Activated naive CD8-positive, alpha-beta T cell treated with anti-CD3 and anti-CD28 coated beads, Interleukin-2, amount 50 U/mL, for 24 hours (primary cell): ENCODE measurements around the gene NIM1K.

Experiments
- ATAC-seq: fragments of 150-1000 bp; cut with Tn5 transposase; one replicate; pipeline ENCODE4 v1.10.0; 2021
- DNase-seq: peaks from one replicate; pipeline ENCODE4 v3.0.0; 2021
- H3K27ac Mint-ChIP-seq: one replicate; pipeline ENCODE4 v1.8.0; 2021; ENCODE audit warnings: mild to moderate bottlenecking, mixed read lengths
- H3K27me3 Mint-ChIP-seq: one replicate; pipeline ENCODE4 v1.8.0; 2021; ENCODE audit warnings: mixed read lengths
- H3K36me3 Mint-ChIP-seq: one replicate; pipeline ENCODE4 v1.8.0; 2021; ENCODE audit warnings: low read depth, mixed read lengths
- H3K4me1 Mint-ChIP-seq: one replicate; pipeline ENCODE4 v1.8.0; 2021; ENCODE audit warnings: mixed read lengths
- H3K4me3 Mint-ChIP-seq: one replicate; pipeline ENCODE4 v1.8.0; 2021; ENCODE audit warnings: mild to moderate bottlenecking, moderate library complexity, mixed read lengths
- H3K9me3 Mint-ChIP-seq: one replicate; pipeline ENCODE4 v1.8.0; 2021; ENCODE audit warnings: mixed read lengths

The NIM1K gene

DNA sequence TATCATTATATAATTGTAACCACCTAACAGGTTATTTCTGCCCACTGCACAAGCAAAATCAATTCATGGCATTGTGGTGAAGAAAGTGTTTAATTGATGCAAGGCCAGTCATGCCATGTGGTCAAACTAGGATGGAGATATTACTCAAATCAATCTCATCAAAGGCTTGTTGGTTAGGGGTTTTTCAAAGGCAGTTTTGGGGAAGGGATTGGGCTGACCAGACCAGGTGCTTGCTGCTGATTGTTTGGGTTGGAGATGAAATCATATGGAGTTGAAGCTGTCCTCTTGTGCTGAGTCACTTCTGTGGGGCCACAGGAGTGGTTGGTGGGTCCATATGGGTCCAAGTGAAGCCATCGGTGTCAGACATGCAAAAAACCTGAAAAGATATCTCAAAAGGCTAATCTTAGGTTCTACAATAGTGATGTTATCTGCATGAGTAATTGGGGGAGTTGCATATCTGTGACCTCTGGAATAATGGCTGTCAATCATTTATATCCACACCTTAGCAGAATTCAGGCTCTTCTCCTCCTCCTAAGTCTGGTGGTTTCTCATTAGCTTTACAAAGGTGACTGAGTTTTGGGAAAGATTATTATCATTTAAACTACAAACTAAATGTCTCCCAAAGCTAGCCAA is 76.3 kb downstream of the NIM1K start:
- Mint-ChIP-seq H3K4me3 (no peak overlapping the region), H3K9me3 (peaks cover 11% of the 10 kb centered on the region), H3K27ac (no peak overlapping the region), H3K27me3 (peaks cover 35% of the 10 kb centered on the region), H3K4me1 (no peaks in the 10 kb centered on the region), H3K36me3 (no peaks in the 10 kb centered on the region)
- DNase-seq (no peak), ATAC-seq (no peak)

DNA sequence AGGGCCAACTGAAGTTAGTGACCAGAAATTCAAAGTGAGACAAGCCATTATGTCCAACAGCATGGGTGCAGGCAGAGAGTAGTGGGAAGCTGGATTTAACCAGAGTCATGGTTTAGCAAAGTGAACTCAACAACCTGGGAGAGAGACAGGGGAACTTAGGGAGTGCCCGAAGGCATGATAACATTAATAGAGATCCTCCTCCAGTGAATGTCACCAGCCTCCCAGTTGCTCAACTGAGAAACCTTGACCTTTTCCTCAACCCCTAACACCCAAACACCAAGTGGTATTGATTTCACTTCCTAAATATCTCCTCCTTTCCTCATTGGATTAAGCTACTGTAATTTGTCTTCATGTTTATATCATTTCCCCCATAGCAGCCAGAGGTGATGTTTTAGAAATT is 78.6 kb downstream of the NIM1K start:
- ATAC-seq (no peak), DNase-seq (no peak)
- peaks cover 11% of the 10 kb centered on the region for H3K9me3 Mint-ChIP-seq
- peaks cover 20% of the 10 kb centered on the region for H3K27me3 Mint-ChIP-seq
- H3K27ac Mint-ChIP-seq, result no peak overlapping the region
- H3K36me3 Mint-ChIP-seq, result no peaks in the 10 kb centered on the region
- H3K4me3 Mint-ChIP-seq, result no peak overlapping the region
- H3K4me1 Mint-ChIP-seq, result no peaks in the 10 kb centered on the region

DNA sequence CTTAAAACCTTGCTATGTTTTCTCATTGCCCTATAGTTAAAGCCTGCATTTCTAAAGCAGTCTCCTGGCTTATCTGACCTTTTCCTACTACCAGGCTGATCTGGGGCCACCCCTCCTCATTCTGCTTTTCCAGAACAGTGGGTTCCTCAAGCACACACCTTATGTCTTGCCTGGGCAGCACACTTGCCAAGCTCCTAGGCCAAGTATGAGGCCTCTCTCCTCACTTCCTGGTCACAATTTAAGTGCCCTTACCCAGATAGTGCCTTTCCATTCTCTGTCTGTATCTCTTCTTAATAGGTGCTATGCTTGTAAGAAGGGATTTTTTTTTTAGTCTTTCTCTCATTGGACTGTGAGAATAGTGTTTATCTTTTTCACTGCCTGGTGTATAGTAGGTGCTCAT is 81.5 kb downstream of the NIM1K start:
- H3K4me1 Mint-ChIP-seq, result no peaks in the 10 kb centered on the region
- H3K9me3 Mint-ChIP-seq, result no peaks in the 10 kb centered on the region
- no peak overlapping the region for H3K4me3 Mint-ChIP-seq
- DNase-seq (no peak), ATAC-seq (no peak)
- H3K27me3 Mint-ChIP-seq, result peaks cover 7% of the 10 kb centered on the region
- no peaks in the 10 kb centered on the region for H3K36me3 Mint-ChIP-seq
- no peak overlapping the region for H3K27ac Mint-ChIP-seq

GRCh38 chr5:43274435-43275114 is 82.5 kb downstream of the NIM1K start:
- Mint-ChIP-seq H3K27me3 (peaks cover 7% of the 10 kb centered on the region), H3K4me3 (no peak overlapping the region), H3K9me3 (no peaks in the 10 kb centered on the region), H3K36me3 (no peaks in the 10 kb centered on the region), H3K4me1 (no peaks in the 10 kb centered on the region), H3K27ac (no peak overlapping the region)
- ATAC-seq, result no peak
- no peak for DNase-seq

GRCh38 chr5:43275391-43275790 is 83.4 kb downstream of the NIM1K start:
- Mint-ChIP-seq H3K4me3 (no peak overlapping the region), H3K4me1 (no peaks in the 10 kb centered on the region), H3K9me3 (no peaks in the 10 kb centered on the region), H3K27me3 (peaks cover 7% of the 10 kb centered on the region), H3K27ac (no peak overlapping the region), H3K36me3 (peaks cover 4% of the 10 kb centered on the region)
- ATAC-seq (no peak), DNase-seq (no peak)

DNA sequence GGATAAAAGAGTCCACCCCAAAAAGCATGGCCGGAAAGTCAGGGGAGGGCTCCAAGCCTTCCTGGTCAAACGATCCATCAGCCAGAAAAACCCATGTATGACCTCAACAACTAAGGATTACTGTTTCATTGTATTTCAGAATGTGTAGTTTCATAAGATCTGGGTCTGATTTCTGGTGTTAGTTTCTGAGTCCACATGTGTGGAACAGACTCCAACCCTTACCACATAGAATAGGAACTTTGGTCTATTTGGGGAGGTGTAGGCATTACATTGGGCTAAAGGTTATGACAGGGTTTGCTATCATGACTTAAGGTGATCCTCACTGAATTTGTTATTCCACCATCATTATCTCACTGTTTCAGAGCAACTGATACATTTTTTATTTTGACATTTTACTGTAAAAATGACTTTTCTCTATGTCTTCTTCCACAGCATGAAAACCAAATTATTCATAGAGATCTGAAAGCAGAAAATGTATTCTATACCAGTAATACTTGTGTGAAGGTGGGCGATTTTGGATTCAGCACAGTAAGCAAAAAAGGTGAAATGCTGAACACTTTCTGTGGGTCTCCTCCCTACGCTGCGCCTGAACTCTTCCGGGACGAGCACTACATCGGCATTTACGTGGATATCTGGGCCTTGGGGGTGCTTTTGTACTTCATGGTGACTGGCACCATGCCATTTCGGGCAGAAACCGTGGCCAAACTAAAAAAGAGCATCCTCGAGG is 87.7 kb downstream of the NIM1K start:
- Mint-ChIP-seq H3K36me3 (peaks cover 6% of the 10 kb centered on the region), H3K4me3 (no peak overlapping the region), H3K9me3 (no peaks in the 10 kb centered on the region), H3K27me3 (no peaks in the 10 kb centered on the region), H3K4me1 (peaks cover 4% of the 10 kb centered on the region), H3K27ac (no peak overlapping the region)
- no peak for DNase-seq
- ATAC-seq, result no peak

DNA sequence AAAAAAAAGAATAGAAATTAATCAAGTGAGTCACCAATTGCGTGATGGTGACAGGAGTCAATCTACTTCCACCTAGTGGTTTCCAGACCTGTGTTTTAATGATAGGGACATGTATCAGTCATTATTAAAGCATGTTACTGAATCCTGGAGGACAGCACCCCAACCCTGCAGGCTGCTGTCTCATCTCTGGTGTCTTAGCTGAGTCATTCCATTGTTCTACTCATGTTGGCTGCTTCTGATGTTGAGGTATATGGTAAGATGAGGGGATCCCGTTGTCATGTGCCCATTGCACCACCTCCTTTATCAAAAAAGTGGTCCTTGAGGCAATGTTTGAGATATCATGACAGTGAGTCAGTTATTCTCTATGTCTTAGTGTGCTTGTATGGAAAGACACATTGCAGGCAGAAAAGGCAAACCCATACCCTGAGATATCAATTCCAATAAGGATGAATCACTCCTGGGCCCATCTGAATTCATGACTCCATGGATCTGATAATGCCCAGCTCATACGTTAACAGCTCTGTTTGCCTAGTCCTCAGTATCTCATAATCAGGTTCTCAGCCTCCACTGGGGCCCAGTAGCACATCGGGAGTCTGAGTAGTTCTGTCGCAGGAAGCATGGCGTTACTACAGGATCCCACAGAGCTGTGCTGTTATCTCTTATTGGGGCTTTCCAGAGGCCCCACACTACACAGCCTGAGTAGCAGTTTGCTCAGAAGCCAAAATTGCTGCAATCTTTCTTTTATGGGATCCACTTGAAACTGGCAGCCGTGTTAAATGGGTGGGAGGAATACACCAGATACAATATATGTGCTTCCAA is 90.0 kb downstream of the NIM1K start:
- Mint-ChIP-seq H3K4me3 (no peak overlapping the region), H3K9me3 (no peaks in the 10 kb centered on the region), H3K36me3 (peaks cover 14% of the 10 kb centered on the region), H3K4me1 (peaks cover 4% of the 10 kb centered on the region), H3K27ac (no peak overlapping the region), H3K27me3 (no peaks in the 10 kb centered on the region)
- DNase-seq, result no peak
- peak; percentile 65 for ATAC-seq

GRCh38 chr5:43286623-43287022 is 94.6 kb downstream of the NIM1K start:
- peak overlapping the region; percentile 11 for H3K27ac Mint-ChIP-seq
- no peak overlapping the region for H3K4me3 Mint-ChIP-seq
- H3K27me3 Mint-ChIP-seq, result no peaks in the 10 kb centered on the region
- DNase-seq (no peak), ATAC-seq (peak; percentile 33)
- no peaks in the 10 kb centered on the region for H3K9me3 Mint-ChIP-seq
- peaks cover 46% of the 10 kb centered on the region for H3K36me3 Mint-ChIP-seq
- peaks cover 4% of the 10 kb centered on the region for H3K4me1 Mint-ChIP-seq

DNA sequence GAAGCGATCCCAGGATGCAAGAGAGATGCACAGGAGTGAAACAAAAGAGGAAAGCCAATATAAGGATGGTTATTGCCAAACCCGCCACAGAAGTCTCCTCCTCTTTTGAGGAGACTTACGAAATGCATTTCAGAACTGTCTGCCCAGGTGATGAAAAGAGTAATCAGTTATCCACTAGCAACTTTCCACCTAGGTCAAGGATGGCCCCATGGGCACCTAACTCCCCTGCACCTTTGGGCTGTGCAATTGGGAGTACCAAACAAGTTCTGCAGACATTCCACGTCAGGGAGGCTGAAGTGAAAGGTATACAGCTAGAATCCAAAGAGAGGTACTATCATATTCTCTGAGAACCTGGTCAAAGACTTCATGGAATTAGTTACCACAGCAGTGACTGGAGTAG is 95.5 kb downstream of the NIM1K start:
- Mint-ChIP-seq H3K27me3 (no peaks in the 10 kb centered on the region), H3K27ac (no peak overlapping the region), H3K4me3 (no peak overlapping the region), H3K4me1 (no peaks in the 10 kb centered on the region), H3K9me3 (no peaks in the 10 kb centered on the region), H3K36me3 (peaks cover 51% of the 10 kb centered on the region)
- DNase-seq (no peak), ATAC-seq (no peak)

GRCh38 chr5:43288269-43288831 is 96.3 kb downstream of the NIM1K start:
- Mint-ChIP-seq H3K36me3 (peaks cover 58% of the 10 kb centered on the region), H3K9me3 (no peaks in the 10 kb centered on the region), H3K4me1 (no peaks in the 10 kb centered on the region), H3K4me3 (no peak overlapping the region), H3K27me3 (no peaks in the 10 kb centered on the region), H3K27ac (no peak overlapping the region)
- ATAC-seq, result no peak
- DNase-seq, result no peak

DNA sequence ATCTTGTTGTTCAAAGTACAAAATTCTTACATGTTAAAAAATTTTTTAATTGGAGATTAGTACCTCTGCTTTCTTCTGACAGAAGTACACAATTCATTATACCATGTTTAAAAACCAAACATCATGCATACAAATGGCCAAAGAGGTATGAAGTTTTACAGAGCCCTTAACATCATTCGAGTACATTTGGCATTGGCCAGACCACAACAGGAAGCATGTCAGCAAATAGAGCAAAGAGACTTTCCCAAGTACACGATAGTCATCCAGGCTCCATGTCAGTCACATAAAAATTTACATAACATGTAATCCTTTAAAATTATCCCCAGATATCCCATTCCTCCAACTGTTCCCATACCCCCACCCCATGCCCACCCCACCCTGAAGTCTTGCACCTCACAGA is 98.7 kb downstream of the NIM1K start:
- Mint-ChIP-seq H3K9me3 (no peaks in the 10 kb centered on the region), H3K27ac (no peak overlapping the region)

DNA sequence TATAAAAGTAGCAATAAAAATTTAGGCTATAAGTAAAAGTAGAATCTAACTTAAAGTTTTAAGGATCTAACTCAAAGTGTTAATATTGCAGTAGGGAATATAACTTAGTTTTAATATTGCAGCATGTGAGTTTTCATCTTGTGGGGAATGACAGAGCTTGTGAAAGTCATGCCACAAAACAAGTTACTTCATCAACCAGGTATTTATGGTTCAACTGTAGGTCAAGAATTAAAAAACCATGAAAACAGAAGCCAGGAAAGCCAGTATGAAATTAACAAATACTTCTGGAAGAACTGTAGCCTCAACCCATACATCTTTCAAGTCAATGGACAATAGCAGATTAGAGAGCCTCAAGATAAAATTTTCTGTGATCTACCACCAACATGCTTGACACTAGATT is 102.2 kb downstream of the NIM1K start:
- no peak for DNase-seq
- H3K36me3 Mint-ChIP-seq, result peaks cover 81% of the 10 kb centered on the region
- H3K4me1 Mint-ChIP-seq, result no peaks in the 10 kb centered on the region
- ATAC-seq, result no peak
- H3K4me3 Mint-ChIP-seq, result no peak overlapping the region
- H3K27ac Mint-ChIP-seq, result no peak overlapping the region
- H3K27me3 Mint-ChIP-seq, result no peaks in the 10 kb centered on the region
- no peaks in the 10 kb centered on the region for H3K9me3 Mint-ChIP-seq

More for the DNA sequence above, 98.7 kb downstream of the NIM1K start:
- Mint-ChIP-seq H3K36me3 (peaks cover 76% of the 10 kb centered on the region), H3K4me3 (no peak overlapping the region), H3K27me3 (no peaks in the 10 kb centered on the region), H3K4me1 (no peaks in the 10 kb centered on the region)
- DNase-seq (no peak), ATAC-seq (no peak)

- H3K36me3 Mint-ChIP-seq, result peaks cover 79% of the 10 kb centered on the region
- no peak for ATAC-seq
- no peaks in the 10 kb centered on the region for H3K4me1 Mint-ChIP-seq
Measured at GRCh38 chr5:43295202-43295601, 103.2 kb downstream of the NIM1K start.

DNA sequence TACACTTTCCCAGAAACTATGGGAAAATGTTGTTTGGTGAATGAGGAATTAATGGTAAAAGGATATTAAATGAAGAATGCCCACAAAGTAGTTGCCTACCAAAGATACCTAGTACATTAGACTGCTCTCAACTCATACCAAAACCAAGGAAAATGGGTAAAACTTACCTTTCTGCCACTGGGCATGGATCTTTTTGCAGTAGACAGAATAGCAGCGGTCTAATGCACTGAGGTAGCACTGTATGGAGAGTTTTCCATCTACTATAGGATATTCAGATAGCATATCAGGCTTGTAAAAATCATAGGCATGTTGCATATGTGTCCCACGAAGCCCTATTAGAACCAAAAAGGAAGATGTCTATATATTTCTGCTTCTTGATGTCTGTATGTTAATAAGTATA is 104.8 kb downstream of the NIM1K start:
- no peak for ATAC-seq
- no peaks in the 10 kb centered on the region for H3K9me3 Mint-ChIP-seq
- no peaks in the 10 kb centered on the region for H3K27me3 Mint-ChIP-seq
- no peak for DNase-seq
- peaks cover 7% of the 10 kb centered on the region for H3K4me1 Mint-ChIP-seq
- no peak overlapping the region for H3K27ac Mint-ChIP-seq
- H3K36me3 Mint-ChIP-seq, result peaks cover 77% of the 10 kb centered on the region
- H3K4me3 Mint-ChIP-seq, result no peak overlapping the region

More at GRCh38 chr5:43295202-43295601, 103.2 kb downstream of the NIM1K start:
- H3K4me3 Mint-ChIP-seq, result no peak overlapping the region
- no peak for DNase-seq
- H3K9me3 Mint-ChIP-seq, result no peaks in the 10 kb centered on the region
- H3K27me3 Mint-ChIP-seq, result no peaks in the 10 kb centered on the region
- no peak overlapping the region for H3K27ac Mint-ChIP-seq
